Measurements from ENCODE around the gene EME1.
"Not testable (repeated sequence)": the region's sequence is repeated elsewhere in the genome, so short reads cannot be mapped to it uniquely, and the experiment has no call there.

The EME1 gene

DNA sequence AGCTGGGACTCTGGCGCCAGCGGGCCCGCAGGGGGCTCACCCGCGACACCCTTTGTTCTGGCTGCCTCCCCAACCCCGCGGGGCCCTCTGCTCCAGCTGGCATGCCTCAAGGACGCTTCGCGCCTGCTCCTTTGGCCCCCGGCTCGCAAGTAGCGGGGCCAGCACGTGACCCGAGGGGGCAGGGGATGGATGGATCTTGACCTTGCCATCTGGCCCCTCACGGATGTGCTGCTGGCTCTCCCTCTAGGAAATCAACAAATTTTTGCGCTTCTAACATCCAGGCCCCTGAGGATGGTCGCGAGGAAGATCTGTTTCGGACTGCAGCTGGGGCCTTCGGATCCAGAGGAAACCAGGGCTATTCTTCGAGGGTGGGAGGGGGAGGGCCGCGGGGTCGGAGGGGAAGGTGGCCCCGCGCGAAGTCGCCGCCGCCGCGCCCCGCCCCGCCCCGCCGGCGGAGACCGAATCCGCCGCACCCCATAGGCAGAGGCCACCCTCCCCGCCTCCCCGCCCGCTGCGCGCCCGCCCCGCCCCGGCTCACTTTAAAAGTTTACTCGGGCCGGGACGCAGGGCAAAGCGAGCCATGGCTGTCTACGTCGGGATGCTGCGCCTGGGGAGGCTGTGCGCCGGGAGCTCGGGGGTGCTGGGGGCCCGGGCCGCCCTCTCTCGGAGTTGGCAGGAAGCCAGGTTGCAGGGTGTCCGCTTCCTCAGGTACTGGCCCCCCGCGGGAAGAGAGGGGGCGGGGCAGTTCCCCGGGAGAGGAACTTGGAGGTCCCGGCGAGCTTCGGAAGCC is 52.8 kb downstream of the EME1 start, which contains the start of gene ACSF2:
Gene ACSF2, plus strand, starts transcription at position 537 of the 790 bp plus-strand sequence. Its CDS starts 44 bp downstream, at position 581.
- DNase-seq (ENCODE audit: low spot score): peak; percentile 29

GRCh38 chr17:50426472-50426782 is 53.4 kb downstream of the EME1 start:
- no peak for DNase-seq (ENCODE audit: low spot score)

DNA sequence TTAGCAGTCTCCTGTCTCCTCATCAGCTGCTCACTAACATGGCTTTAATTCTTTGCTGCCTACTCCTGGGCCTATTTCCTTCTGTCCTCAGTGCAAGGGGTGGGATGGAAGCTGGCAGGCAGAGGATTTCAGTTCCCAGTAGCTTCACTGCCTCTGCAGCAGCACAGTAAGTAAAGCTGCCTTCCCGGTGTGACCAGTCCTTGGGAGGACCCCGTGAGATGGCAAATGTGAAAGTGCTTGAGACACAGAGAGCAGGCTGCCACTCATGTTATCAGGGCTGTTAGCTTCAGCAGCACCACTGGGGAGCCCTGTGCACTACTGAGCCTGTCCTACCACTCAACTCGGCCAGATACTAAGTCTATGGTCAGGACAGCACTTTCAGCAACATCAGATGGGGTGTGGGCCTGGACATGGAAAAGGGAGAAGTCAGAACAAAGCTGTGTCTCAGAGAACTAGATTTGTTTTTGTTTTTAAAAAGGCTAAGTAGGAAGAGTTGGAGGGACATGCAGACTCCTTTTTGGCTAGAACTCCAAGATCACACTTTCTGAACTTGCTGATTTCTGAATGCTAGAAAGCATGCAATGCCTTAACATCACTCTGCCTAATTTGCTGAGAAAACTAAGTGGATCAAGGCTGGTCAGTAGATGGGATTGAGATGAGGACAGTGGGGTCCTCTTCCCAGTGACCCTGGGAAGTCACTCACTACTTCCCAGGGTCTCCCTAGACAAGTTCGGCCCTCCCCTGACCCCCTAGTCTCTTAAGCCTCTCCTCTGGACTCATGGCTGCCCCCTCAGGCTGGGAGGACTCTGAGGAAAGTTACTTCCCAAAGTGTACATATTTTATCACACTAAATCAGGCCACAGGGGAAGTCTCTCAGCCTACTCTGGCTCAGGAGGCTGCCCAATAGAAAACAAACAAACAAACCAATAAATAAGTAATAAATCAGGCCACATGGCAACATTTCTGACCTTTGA is 54.1 kb downstream of the EME1 start:
- DNase-seq (ENCODE audit: low spot score): peak; percentile 71

- not testable (repeated sequence) for DNase-seq (ENCODE audit: low spot score)
Observed at GRCh38 chr17:50428126-50428525, 55.1 kb downstream of the EME1 start.

GRCh38 chr17:50428831-50429424 is 55.9 kb downstream of the EME1 start:
- no peak for DNase-seq (ENCODE audit: low spot score)

- DNase-seq (ENCODE audit: low spot score): no peak
Observed at GRCh38 chr17:50429793-50430192, 56.8 kb downstream of the EME1 start.

Small RNA genes lying within 50 kb of the gene (small RNA-seq; reads per million reads assigned to genes)
- 0 reads per million in 2 experiments for gene RF00019

Measured in SK-N-DZ (cell line).